Brain microvascular endothelial cell (primary cell): Measurements from ENCODE around the gene ARHGAP25.
A peak's percentile ranks its signal among the peaks of the same experiment; 100 is the strongest.

ENCODE experiments used
- DNase-seq: peaks from one replicate; pipeline ENCODE4 v3.0.0-alpha.2; 2020
- H3K27ac ChIP-seq: fragments of 250-450 bp; sonication (Bioruptor Pico); 2 replicates; pipeline ENCODE4 v1.5.1; 2020; ENCODE audit warnings: mild to moderate bottlenecking, moderate library complexity
- H3K27me3 ChIP-seq: fragments of 250-450 bp; sonication (Bioruptor Pico); replicated peaks from 2 replicates; pipeline ENCODE4 v1.5.1; 2020; ENCODE audit warnings: mild to moderate bottlenecking
- H3K36me3 ChIP-seq: fragments of 250-450 bp; sonication (Bioruptor Pico); replicated peaks from 2 replicates; pipeline ENCODE4 v1.5.1; 2020; ENCODE audit warnings: mild to moderate bottlenecking
- H3K4me3 ChIP-seq: 2 replicates; pipeline ENCODE4 v1.5.1; 2011; ENCODE audit warnings: low read depth, mild to moderate bottlenecking, control low read depth, low read length, moderate library complexity
- CTCF ChIP-seq: IDR thresholded peaks from 2 replicates; pipeline ENCODE4 v1.5.1; 2011; ENCODE audit warnings: low read depth, mild to moderate bottlenecking, moderate library complexity, low read length, control low read depth, inconsistent platforms; ENCODE audit errors: missing control alignments
- in situ Hi-C: cut with HindIII; loops from 2 replicates; pipeline ENCODE4 v1.10.0; 2017; ENCODE audit warnings: low sequenced_read_pairs, low pct_ligation_motif_present

Gene ARHGAP25

GRCh38 chr2:68766376-68766845 is 31.8 kb downstream of the ARHGAP25 start:
- Histone ChIP-seq H3K27ac (no peak overlapping the region), H3K36me3 (no peaks in the 10 kb centered on the region), H3K27me3 (no peaks in the 10 kb centered on the region), H3K4me3 (no peak overlapping the region)
- peak; percentile 26 for DNase-seq
- no peak for TF ChIP-seq CTCF
- in situ Hi-C loops, result no loop called here

GRCh38 chr2:68767031-68767961 is 32.7 kb downstream of the ARHGAP25 start:
- Histone ChIP-seq H3K27ac (no peak overlapping the region), H3K36me3 (no peaks in the 10 kb centered on the region), H3K27me3 (no peaks in the 10 kb centered on the region), H3K4me3 (no peak overlapping the region)
- in situ Hi-C loops, result no loop called here
- TF ChIP-seq CTCF, result no peak
- no peak for DNase-seq

- Histone ChIP-seq H3K4me3 (no peak overlapping the region), H3K27ac (no peak overlapping the region)
Observed at GRCh38 chr2:68767996-68768395, 33.4 kb downstream of the ARHGAP25 start.

GRCh38 chr2:68768461-68768860 is 33.9 kb downstream of the ARHGAP25 start:
- in situ Hi-C loops, result no loop called here
- H3K36me3 ChIP-seq, result no peaks in the 10 kb centered on the region
- H3K27me3 ChIP-seq, result no peaks in the 10 kb centered on the region
- TF ChIP-seq CTCF, result no peak
- H3K27ac ChIP-seq, result no peak overlapping the region
- no peak overlapping the region for H3K4me3 ChIP-seq
- no peak for DNase-seq

More at GRCh38 chr2:68767996-68768395, 33.4 kb downstream of the ARHGAP25 start:
- in situ Hi-C loops, result no loop called here
- DNase-seq, result no peak
- Histone ChIP-seq H3K36me3 (no peaks in the 10 kb centered on the region), H3K27me3 (no peaks in the 10 kb centered on the region)
- no peak for TF ChIP-seq CTCF

GRCh38 chr2:68768951-68769350 is 34.3 kb downstream of the ARHGAP25 start:
- DNase-seq, result no peak
- no peak overlapping the region for H3K4me3 ChIP-seq
- H3K27ac ChIP-seq, result no peak overlapping the region
- TF ChIP-seq CTCF, result no peak
- H3K36me3 ChIP-seq, result no peaks in the 10 kb centered on the region
- in situ Hi-C loops, result no loop called here
- no peaks in the 10 kb centered on the region for H3K27me3 ChIP-seq
